SK-N-SH treated with all-trans-retinoic acid at 6 μM for 48 hours (cell line): ENCODE measurements around the gene TRIM10.

Experiments used
- ATAC-seq: fragments of 200-7000 bp; cut with Tn5 transposase; 3 replicates; pipeline ENCODE4 v1.9.1; 2020; ENCODE audit warnings: mild to moderate bottlenecking, moderate library complexity
- ARNTL ChIP-seq: fragments of 450-650 bp; formaldehyde crosslinking; IDR thresholded peaks from 2 replicates; pipeline ENCODE4 v1.5.0; 2020; ENCODE audit warnings: low read depth, mild to moderate bottlenecking, moderate library complexity, borderline replicate concordance
- BACH2 ChIP-seq: fragments of 250-450 bp; sonication (Bioruptor Pico); IDR thresholded peaks from 2 replicates; pipeline ENCODE4 v1.9.0; 2021; ENCODE audit warnings: mild to moderate bottlenecking, borderline replicate concordance
- CSDC2 ChIP-seq: fragments of 250-450 bp; sonication (Bioruptor Pico); IDR thresholded peaks from 2 replicates; pipeline ENCODE4 v1.5.0; 2020; ENCODE audit warnings: mild to moderate bottlenecking, moderate library complexity
- CSRNP3 ChIP-seq: fragments of 250-450 bp; sonication (Bioruptor Pico); IDR thresholded peaks from 2 replicates; pipeline ENCODE4 v1.5.1; 2021; ENCODE audit warnings: mild to moderate bottlenecking, moderate library complexity
- ESRRG ChIP-seq: fragments of 250-450 bp; sonication (Bioruptor Pico); IDR thresholded peaks from 2 replicates; pipeline ENCODE4 v1.6.1; 2021; ENCODE audit warnings: mild to moderate bottlenecking
- ISL1 ChIP-seq: fragments of 250-450 bp; sonication (Bioruptor Pico); IDR thresholded peaks from 2 replicates; pipeline ENCODE4 v2.1.2; 2022; ENCODE audit warnings: mild to moderate bottlenecking, moderate library complexity
- PATZ1 ChIP-seq: fragments of 250-450 bp; sonication (Bioruptor Pico); IDR thresholded peaks from 2 replicates; pipeline ENCODE4 v1.8.0; 2020; ENCODE audit warnings: mild to moderate bottlenecking, moderate library complexity, borderline replicate concordance
- PPARA ChIP-seq: fragments of 250-450 bp; sonication (Bioruptor Pico); IDR thresholded peaks from 2 replicates; pipeline ENCODE4 v1.5.0; 2020; ENCODE audit warnings: mild to moderate bottlenecking, borderline replicate concordance
- RARB ChIP-seq: fragments of 250-450 bp; sonication (Bioruptor Pico); IDR thresholded peaks from 2 replicates; pipeline ENCODE4 v1.8.0; 2021; ENCODE audit warnings: mild to moderate bottlenecking, moderate library complexity
- SNAI2 ChIP-seq: fragments of 250-450 bp; sonication (Bioruptor Pico); IDR thresholded peaks from 2 replicates; pipeline ENCODE4 v1.5.0; 2020; ENCODE audit warnings: mild to moderate bottlenecking, moderate library complexity
- TOX ChIP-seq: fragments of 250-450 bp; sonication (Bioruptor Pico); IDR thresholded peaks from 2 replicates; pipeline ENCODE4 v1.8.0; 2021; ENCODE audit warnings: mild to moderate bottlenecking, moderate library complexity, borderline replicate concordance
- TSHZ2 ChIP-seq: fragments of 250-450 bp; sonication (Bioruptor Pico); IDR thresholded peaks from 2 replicates; pipeline ENCODE4 v1.5.0; 2020; ENCODE audit warnings: mild to moderate bottlenecking, moderate library complexity
- ZC3H10 ChIP-seq: fragments of 250-450 bp; sonication (Bioruptor Pico); IDR thresholded peaks from 2 replicates; pipeline ENCODE4 v1.5.1; 2021; ENCODE audit warnings: mild to moderate bottlenecking, moderate library complexity
- ZFP3 ChIP-seq: fragments of 250-450 bp; sonication (Bioruptor Pico); IDR thresholded peaks from 2 replicates; pipeline ENCODE4 v1.5.0; 2020; ENCODE audit warnings: mild to moderate bottlenecking, moderate library complexity
- ZFP30 ChIP-seq: fragments of 450-650 bp; formaldehyde crosslinking; IDR thresholded peaks from 2 replicates; pipeline ENCODE4 v1.5.0; 2022; ENCODE audit warnings: mild to moderate bottlenecking, moderate library complexity
- ZNF565 ChIP-seq: fragments of 450-650 bp; formaldehyde crosslinking; conservative IDR thresholded peaks from 2 replicates; pipeline ENCODE4 v1.5.0; 2020; ENCODE audit warnings: low read depth, mild to moderate bottlenecking, moderate library complexity
- ZNF70 ChIP-seq: fragments of 450-650 bp; formaldehyde crosslinking; IDR thresholded peaks from 2 replicates; pipeline ENCODE4 v1.5.0; 2020; ENCODE audit warnings: mild to moderate bottlenecking, moderate library complexity
- ZNF8 ChIP-seq: fragments of 450-650 bp; formaldehyde crosslinking; IDR thresholded peaks from 2 replicates; pipeline ENCODE4 v1.5.0; 2020; ENCODE audit warnings: mild to moderate bottlenecking, moderate library complexity
- TF ChIP-seq, protein P1 (sequence below): fragments of 250-450 bp; sonication (Bioruptor Pico); IDR thresholded peaks from 2 replicates; pipeline ENCODE4 v1.5.1; 2020; ENCODE audit warnings: low read depth, mild to moderate bottlenecking, moderate library complexity
- TF ChIP-seq, protein P2 (sequence below): fragments of 250-450 bp; sonication (Bioruptor Pico); IDR thresholded peaks from 2 replicates; pipeline ENCODE4 v1.8.0; 2021; ENCODE audit warnings: low read depth, mild to moderate bottlenecking, moderate library complexity, borderline replicate concordance

The TRIM10 gene

DNA sequence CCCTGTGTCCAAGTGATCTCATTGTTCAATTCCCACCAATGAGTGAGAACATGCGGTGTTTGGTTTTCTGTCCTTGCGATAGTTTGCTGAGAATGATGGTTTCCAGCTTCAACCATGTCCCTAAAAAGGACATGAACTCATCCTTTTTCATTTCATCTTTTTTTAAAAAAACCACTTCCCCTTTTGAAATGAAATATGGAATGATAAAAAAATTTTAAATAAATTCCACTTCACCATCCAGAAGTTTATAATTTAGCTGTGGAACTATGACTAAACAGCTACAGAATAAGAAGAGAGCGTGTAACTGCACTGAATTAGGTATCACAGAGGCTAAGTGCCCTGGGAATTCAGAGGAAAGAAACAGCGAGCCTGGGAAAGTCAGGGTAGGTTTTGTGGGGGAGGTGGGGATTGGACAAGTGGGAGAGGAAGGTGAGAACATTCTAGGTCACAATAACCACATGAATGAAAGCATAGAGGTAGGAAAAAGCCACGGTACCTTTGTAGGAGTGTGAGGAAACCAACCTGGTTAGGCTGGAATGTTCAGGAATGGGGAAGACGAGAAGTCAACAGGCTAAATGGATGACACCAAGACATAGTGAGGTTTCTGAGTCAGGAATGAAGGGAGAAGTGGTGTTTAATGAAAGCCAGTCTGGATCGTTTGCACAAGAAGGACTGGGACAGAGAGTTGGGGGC is 11.0 kb downstream of the TRIM10 start:
- ATAC-seq: no peak
- TF ChIP-seq ZNF70 (no peak), ZNF565 (CRISPR knock-in tag) (no peak), BACH2 (CRISPR knock-in tag) (no peak)

GRCh38 chr6:30149234-30149633 is 11.8 kb downstream of the TRIM10 start:
- 0 out of 3 replicates have a peak, but pooled peaks have one; percentile 38 for ATAC-seq
- no peak for TF ChIP-seq ZNF8
- no peak for TF ChIP-seq ESRRG (CRISPR knock-in tag)
- no peak for TF ChIP-seq PPARA (CRISPR knock-in tag)
- no peak for TF ChIP-seq ZFP3 (CRISPR knock-in tag)
- no peak for TF ChIP-seq ISL1
- TF ChIP-seq CSRNP3: no peak
- no peak for TF ChIP-seq BACH2 (CRISPR knock-in tag)
- no peak for TF ChIP-seq SNAI2 (CRISPR knock-in tag)
- TF ChIP-seq ZFP30: no peak

DNA sequence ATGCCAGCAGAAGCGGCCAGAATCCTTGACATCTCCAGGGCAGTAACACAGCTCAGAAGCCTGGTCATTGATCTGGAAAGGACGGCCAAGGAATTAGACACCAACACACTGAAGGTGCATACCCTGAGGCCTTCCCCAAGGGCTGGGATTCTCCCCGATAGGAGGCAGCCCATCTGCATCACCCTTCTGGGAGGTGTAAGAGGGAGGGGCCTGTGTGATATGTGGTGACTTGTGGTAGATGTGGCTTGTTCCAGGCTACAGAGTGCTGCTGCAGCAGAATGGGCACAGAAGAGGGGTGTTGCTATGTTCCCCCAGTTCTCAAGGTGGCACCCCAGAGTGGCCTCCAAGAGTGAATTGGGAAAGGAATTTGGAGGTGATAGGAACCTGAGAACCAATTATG is 13.9 kb downstream of the TRIM10 start:
- TF ChIP-seq, protein P1, sequence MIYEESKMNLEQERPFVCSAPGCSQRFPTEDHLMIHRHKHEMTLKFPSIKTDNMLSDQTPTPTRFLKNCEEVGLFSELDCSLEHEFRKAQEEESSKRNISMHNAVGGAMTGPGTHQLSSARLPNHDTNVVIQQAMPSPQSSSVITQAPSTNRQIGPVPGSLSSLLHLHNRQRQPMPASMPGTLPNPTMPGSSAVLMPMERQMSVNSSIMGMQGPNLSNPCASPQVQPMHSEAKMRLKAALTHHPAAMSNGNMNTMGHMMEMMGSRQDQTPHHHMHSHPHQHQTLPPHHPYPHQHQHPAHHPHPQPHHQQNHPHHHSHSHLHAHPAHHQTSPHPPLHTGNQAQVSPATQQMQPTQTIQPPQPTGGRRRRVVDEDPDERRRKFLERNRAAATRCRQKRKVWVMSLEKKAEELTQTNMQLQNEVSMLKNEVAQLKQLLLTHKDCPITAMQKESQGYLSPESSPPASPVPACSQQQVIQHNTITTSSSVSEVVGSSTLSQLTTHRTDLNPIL: no peak
- TF ChIP-seq ZC3H10 (CRISPR knock-in tag): no peak
- TF ChIP-seq ESRRG (CRISPR knock-in tag): no peak
- TF ChIP-seq TSHZ2 (CRISPR knock-in tag): no peak
- no peak for TF ChIP-seq CSDC2 (CRISPR knock-in tag)
- TF ChIP-seq TOX (CRISPR knock-in tag): no peak
- ATAC-seq: no peak

DNA sequence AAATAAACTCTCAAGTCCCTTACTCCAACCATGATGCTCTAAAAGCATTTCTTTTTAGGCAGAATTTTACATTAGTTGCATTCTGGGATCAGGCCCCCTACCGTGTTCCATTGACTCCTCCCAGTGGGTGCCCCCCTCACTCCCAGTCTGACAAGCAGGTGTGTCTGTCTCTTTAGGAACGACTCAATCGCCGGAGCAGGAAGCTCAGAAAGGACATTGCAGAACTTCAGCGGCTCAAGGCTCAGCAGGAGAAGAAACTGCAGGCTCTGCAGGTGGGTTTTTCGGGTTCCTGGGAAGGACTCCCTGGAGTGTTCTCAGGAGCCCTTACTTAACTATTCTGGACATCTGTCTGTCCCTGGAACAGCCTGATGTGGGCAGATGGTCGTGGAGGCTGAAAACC is 15.2 kb downstream of the TRIM10 start:
- ATAC-seq: no peak
- TF ChIP-seq TOX (CRISPR knock-in tag) (no peak), ARNTL (CRISPR knock-in tag) (no peak), ZFP3 (CRISPR knock-in tag) (no peak), ISL1 (no peak), ZC3H10 (CRISPR knock-in tag) (no peak), PATZ1 (CRISPR knock-in tag) (no peak), ZNF70 (no peak), BACH2 (CRISPR knock-in tag) (no peak), RARB (CRISPR knock-in tag) (no peak), CSDC2 (CRISPR knock-in tag) (no peak)
- TF ChIP-seq, protein P1: no peak
- TF ChIP-seq, protein P2, sequence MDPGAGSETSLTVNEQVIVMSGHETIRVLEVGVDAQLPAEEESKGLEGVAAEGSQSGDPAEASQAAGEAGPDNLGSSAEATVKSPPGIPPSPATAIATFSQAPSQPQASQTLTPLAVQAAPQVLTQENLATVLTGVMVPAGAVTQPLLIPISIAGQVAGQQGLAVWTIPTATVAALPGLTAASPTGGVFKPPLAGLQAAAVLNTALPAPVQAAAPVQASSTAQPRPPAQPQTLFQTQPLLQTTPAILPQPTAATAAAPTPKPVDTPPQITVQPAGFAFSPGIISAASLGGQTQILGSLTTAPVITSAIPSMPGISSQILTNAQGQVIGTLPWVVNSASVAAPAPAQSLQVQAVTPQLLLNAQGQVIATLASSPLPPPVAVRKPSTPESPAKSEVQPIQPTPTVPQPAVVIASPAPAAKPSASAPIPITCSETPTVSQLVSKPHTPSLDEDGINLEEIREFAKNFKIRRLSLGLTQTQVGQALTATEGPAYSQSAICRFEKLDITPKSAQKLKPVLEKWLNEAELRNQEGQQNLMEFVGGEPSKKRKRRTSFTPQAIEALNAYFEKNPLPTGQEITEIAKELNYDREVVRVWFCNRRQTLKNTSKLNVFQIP (CRISPR knock-in tag): no peak
